ENCODE measurements around the gene ONECUT1.

- TF ChIP-seq POLR2AphosphoS5 (IDR thresholded peaks at IDR 0.05; ENCODE audit: low read depth, low read length): no peak
- TF ChIP-seq POLR2A (IDR thresholded peaks at IDR 0.05; ENCODE audit: borderline replicate concordance, extremely low read depth, insufficient read depth, insufficient read length): no peak
- TF ChIP-seq CBX3 (IDR thresholded peaks at IDR 0.05; ENCODE audit: low read depth): no peak
- no peak for TF ChIP-seq REST (IDR thresholded peaks at IDR 0.05; ENCODE audit: low read depth)
- no peak for TF ChIP-seq CTCF (IDR thresholded peaks at IDR 0.05 in 2 of 3, conservative IDR thresholded peaks at IDR 0.05 in 1 of 3; ENCODE audit: borderline replicate concordance in 1 of 3, insufficient read depth in 1 of 3, low read depth in 2 of 3, low read length in 2 of 3)
- TF ChIP-seq EZH2phosphoT487 (IDR thresholded peaks at IDR 0.05; ENCODE audit: borderline replicate concordance): no peak
- no peak for TF ChIP-seq EZH2 (IDR thresholded peaks at IDR 0.05)
Observed at GRCh38 chr15:52822475-52822874, 32.3 kb upstream of the ONECUT1 start.

All from HCT116 (cell line).